Stimulated activated CD8-positive, alpha-beta memory T cell treated with anti-CD3 and anti-CD28 coated beads, Interleukin-15, amount 100 ng/mL, for 1 hour (primary cell): ENCODE data around the gene ANKRD31.
"Not testable (repeated sequence)": the region's sequence is repeated elsewhere in the genome, so short reads cannot be mapped to it uniquely, and the experiment has no call there.

Experiments
- DNase-seq: peaks from one replicate; pipeline ENCODE4 v3.0.0-alpha.2; 2020; ENCODE audit warnings: low read depth

Gene ANKRD31

DNA sequence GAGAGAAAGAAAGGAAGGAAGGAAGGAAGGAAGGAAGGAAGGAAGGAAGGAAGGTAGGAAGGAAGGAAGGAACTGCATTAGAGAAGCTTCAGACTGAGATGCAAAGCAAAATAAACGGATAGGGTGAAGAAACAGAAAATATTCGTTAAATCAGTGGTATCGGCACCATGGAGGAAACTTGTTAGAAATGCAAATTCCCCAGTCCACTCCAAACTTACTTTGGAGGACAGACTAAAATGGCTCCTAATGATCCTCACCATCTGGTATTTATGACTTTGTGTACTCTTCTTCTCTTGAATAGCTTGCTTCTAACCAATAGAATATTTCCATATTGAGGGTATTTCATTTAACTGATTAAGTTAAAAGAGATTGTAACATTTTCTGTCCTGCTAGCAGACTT, 96.4 kb downstream of the ANKRD31 start:
- no peak for DNase-seq

DNA sequence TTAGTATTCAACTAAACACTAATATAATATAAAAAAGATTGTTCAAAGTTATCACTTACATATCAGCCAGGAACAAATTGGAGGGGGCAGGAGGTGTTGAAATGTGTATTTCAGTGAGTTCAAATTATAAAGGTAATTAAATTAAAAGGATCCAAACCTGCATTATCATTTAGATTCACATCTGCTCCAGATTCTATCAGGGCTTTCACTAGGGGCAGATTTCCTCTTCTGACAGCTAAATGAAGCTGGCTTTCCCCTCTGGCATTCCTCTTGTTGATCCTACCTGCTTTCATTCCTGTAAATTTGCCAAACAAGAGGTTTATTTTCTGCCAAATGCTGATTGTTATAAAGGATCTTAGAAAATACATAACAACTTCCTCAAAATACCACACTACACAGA, 98.0 kb downstream of the ANKRD31 start:
- no peak for DNase-seq

DNA sequence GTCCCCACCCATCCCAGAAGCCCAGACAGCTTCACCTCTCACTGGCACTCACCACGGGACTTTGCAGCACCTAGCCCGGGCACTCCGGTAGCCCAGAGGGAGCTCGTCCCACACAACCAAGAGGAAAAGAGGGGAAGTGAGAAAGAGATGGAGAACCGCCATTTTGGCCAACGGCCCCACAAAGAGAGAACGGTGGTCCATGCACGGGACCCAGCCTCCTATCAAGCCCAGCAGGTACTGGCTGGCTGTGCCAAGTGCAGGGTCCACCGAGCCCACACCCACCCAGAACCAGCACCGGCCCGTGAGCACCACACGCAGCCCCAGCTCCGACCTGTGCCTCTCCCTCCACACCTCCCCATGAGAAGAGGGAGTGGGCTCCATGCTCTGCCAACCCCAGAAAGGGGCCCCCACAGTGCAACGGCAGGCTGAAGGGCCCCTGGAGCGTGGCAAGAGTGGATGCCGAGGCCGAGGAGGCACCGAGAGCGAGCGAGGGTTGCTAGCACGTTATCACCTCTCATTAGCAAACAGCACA, 105.8 kb downstream of the ANKRD31 start:
- no peak for DNase-seq

DNA sequence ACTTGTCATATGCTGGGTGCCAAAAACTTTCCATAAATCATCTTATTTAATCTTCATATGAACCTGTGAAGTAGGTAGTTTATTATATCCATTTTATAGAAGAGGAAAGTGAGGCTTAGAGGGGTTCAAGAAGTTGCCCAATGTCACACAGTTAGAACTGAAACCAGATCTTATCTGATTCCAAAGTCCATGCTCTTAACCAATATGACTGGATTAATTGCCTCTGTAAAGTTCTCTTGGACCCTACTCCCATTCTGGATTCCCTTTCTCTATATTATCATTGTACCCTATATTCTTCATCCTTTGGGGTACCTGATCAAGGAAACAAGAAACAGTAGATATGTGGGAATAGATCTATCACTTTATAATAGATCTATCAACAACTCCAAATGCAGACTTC, 119.8 kb downstream of the ANKRD31 start:
- DNase-seq = no peak

DNA sequence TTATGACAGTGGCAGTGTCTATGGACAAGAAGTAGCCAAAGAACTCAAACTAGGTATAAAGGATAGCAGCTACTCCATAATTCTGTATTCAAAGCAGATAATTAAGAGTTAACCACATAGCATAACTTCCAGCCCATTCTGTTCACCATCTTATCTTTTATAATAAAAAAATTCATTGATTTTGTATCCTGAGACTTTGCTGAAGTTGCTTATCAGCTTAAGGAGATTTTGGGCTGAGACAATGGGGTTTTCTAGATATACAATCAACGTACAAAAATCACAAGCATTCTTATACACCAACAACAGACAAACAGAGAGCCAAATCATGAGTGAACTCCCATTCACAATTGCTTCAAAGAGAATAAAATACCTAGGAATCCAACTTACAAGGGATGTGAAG, 122.4 kb downstream of the ANKRD31 start:
- DNase-seq = not testable (repeated sequence)

DNA sequence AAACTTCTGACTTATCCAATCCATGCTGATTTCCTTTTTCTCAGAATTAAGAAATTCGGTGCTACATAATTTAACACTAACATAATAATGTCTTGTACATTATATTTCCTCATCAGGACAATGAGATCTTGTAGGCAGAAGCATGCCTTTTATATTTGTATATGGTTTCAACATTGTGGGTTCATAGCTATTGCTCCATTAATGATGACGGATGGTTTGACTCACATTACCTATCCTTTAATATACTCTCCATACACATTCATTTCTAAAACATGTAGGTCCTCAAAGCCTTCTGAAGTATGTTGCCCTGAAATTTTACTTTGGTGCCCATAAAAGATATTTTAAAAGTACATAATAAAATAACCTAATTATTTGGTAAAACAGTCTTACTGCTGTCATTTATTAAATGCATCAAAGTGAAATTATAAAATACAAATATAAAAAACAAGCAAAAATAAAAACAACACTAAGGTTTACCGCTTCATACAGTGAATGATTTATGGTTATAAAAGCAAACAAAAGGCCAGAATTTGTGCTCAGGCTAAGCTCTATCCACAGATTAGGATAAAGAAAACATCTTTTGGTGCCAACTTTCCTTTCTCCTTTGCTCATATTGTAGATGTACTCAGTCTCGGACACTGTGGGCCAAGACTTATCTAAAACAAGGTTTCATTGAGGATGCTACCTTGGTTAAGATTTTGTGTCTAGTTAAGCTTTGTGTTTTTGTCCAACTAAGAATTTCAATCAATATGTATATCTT, 123.1 kb downstream of the ANKRD31 start:
- DNase-seq = no peak

DNA sequence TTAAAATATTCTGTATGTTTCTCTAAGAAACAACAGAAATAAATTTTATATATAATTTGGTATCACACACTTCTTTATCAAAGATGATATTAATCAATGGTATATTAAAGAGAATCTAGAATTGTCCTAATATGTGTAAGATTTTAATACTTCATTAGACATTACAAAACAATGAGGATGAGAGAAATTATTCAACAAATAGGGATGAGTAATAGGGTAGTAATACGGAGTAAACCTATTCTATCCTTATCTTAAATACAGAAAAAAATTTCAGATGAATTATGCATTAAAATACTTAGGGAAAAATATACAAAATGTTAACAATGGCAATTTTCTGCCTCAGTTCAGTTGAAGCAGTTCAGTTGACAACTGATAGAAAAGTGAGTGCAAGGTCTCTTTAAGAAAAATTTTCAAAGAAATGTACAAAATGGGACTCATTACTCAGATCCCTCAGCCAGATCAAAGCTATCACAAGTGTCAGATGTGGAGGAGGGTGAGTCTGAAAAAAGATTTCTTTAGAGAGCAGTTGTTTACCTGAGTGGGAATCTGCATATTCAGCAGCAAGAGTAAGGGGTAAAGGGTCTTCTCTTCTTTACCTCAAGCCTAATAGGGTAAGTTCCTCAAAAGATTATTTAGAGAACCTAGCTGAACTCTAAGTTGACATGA, 127.6 kb downstream of the ANKRD31 start:
- DNase-seq = no peak

DNA sequence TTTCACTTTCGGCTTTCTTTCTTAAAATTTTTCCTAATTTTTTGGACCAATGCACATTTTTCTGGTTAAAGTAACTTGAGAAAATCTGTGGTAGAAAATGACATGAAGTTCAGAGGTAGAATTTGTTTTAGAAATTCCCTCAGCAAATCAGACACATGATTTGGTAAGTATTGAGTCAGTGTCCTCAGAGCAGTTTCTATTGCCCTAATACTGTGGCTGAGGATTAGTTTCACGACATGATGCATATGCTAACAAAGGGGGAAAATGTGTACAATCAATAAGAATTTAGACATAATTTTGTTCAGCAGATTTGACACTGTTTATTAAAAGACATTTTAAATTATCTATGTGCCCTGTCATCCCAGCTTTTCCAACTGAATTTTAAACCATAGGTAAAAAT, 128.2 kb downstream of the ANKRD31 start:
- DNase-seq = no peak

DNA sequence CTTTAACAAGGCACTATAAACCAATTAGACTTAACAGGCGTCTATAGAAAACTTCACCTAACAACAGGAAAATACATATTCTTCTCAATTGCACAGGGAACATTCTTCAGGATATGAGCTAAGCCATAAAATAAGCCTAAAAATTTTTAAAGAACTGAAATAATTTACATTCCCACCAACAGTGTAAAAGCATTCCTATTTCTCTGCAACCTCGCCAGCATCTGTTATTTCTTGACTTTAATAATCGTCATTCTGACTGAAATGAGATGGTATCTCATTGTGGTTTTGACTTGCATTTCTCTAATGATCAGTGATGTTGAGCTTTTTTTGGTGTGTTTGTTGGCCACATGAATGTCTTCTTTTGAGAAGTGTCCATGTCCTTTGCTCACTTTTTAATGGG, 140.7 kb downstream of the ANKRD31 start:
- not testable (repeated sequence) for DNase-seq

DNA sequence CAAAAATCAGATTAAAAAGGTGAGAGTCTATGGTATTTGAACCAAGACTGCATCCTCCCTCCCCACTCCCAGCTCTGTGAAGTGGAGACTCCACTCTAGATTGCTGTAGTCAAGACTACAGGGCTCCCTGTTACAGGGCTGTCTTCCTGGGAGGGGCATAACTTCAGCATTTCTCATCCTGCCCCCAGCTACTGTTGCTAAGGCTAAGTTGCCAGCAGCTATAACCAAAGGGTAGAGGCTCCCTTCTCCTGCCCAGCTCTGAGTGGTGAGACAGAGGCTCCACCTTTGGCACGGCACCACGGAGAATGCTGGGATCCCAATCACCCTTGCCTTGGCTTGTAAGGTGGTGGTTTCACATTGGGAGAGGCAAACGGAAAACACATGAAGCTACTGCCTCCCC, 145.1 kb downstream of the ANKRD31 start:
- DNase-seq = no peak

DNA sequence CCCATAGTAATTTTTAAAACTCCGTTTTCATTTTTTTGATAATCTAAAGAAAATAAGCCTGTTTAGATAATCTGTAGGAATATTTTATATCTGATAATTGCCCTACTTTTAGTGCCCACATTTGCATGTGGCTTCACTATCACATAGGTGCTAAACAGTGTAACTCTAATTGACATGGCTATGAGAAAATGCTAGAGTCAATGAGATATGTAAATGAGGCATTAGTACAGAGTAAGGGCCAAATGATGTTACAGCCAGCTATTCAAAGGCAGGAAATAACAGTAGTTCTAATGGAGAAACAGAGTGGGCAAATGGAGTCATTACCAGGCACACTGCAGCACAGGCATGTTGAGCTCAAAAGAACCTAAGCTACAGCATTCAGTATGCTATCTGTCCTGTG, 147.0 kb downstream of the ANKRD31 start:
- no peak for DNase-seq

DNA sequence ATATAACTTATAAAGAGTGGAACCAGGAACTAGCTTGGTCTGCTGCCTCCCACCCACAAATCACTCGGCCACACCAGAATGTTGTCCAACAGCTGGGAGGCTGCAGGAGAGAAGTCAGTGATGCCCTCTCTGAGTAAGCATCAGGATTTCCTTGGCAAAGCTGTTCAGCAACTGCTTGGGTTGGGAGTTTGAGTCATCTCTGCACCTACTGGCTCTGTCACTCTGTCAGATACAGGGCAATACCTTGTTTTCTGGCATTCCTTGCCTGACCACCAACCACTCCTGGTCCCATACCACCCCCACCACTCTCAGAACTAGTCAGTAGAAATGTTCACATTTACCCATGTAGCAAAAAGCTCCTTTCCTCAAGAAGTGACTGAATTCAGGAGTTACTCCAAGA, 147.5 kb downstream of the ANKRD31 start:
- no peak for DNase-seq

DNA sequence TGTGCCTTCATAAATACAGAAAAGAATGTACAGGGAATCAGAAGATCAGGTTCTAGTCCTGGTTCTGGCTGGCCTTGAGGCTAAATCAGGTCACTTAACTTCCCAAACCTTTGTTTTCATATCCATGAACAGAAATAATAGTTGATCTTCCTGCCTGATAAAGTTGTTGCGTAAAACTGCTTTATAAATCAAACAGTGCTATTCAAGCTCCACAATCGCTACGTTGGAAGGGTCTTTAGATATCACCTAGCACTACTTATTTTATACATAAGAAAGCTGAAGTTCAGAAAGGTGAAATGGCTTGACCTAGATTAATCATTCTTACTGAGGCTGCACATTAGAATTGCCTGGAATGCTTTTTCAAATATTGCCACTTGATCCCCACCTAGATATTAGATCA, 148.0 kb downstream of the ANKRD31 start:
- no peak for DNase-seq

DNA sequence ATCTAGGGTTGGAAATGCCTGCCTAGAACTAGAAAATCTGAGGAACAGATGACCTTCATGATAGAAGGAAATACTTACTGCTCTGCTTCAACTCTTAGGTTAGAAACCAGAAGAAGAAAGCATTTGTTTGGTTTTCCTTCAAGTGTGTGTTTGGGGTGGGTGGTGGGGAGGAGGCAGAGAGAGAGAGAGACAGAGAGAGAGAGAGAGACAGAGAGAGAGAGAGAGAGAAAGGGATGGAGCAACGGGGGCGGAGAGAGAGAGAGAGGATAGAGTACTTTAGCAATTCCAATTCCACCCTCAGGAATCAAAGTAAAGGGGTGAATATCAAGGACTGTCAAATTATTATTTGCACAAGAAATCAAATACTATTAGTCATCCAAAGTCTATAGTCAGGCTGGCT, 155.2 kb downstream of the ANKRD31 start:
- DNase-seq = no peak

DNA sequence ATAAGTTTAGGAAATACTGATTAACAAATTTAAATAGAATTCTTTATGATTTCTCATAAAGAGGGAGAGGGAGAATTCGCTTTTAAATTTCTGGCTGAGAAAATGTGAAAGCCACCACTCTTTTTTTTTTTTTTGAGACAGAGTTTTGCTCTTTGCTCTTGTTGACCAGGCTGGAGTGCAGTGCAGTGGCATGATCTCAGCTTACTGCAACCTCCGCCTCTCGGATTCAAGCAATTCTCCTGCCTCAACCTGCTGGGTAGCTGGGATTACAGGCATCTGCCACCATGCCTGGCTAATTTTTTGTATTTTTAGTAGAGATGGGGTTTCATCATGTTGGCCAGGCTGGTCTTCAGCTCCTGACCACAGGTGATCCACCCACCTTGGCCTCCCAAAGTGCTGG, 157.3 kb downstream of the ANKRD31 start:
- not testable (repeated sequence) for DNase-seq

DNA sequence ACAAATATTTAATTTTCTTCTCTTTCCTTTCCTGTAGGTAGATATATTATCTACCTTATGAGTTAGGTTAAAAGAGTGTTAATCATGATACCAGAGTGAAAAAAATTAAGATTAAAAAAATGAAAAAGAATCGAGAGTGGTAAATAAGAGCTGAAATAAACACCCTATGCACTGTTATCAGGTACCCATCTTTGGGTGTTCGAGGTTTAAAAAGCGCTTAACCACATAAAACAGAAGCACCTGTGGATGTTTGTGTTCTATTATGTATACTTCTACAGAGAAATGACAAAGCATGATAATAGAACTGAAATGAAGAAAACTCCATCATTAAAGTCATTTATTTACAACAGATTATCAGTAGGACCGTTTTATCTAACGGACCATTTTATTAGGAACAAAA, 158.7 kb downstream of the ANKRD31 start:
- no peak for DNase-seq

DNA sequence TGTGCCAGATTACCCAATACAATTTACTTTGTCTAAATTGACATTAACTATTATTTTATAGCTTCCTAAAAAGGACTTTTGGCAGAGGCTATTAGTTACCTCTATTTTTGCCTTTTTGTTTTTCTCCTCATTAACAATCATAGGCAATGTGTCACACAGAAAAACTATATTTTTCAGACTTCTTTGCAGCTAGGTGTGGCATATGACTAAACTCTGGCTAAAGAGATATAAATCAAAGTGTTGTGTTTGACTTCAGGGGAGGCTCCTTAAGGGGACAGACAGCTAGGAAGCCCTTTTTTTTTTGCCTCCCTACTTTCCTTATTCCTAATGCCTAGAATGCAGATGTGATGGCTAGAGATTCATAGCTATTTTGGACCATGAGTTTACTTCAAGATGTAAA, 164.6 kb downstream of the ANKRD31 start:
- no peak for DNase-seq

DNA sequence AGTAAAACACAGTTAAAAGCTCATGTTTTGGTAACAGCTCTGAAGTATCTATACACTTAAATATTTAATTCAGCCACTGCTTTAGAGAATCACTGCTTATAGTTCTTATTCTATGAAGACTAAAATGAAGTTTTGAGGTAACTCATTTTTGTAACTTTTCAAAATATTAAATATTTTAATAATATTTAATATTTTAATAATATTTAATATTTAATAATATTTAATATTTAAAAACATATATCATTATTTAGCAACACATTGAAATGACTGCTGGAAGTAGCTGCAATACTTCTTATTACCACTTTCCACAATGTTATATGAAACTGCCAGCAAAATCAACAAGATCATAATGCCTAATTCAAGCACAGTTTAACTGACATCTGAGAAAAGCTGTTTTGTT, 165.6 kb downstream of the ANKRD31 start:
- DNase-seq = no peak

DNA sequence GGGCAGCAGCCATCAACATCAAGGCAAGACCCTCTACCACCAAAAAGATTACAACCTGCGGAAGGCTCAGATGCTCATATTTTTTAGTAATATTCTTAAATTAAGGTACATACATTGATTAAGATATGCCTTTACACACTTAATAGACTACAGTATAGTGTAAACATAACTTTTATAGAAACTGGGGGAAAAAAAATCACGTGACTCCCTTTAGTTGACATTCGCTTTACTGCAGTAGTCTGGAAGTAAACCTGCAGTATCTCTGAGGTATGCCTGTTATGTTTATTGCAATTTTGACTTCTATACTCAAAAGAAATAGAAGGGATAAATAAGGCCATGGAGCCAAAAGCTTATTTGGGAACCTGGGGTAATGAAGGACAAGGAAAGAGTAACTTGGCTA, 169.2 kb downstream of the ANKRD31 start:
- no peak for DNase-seq

DNA sequence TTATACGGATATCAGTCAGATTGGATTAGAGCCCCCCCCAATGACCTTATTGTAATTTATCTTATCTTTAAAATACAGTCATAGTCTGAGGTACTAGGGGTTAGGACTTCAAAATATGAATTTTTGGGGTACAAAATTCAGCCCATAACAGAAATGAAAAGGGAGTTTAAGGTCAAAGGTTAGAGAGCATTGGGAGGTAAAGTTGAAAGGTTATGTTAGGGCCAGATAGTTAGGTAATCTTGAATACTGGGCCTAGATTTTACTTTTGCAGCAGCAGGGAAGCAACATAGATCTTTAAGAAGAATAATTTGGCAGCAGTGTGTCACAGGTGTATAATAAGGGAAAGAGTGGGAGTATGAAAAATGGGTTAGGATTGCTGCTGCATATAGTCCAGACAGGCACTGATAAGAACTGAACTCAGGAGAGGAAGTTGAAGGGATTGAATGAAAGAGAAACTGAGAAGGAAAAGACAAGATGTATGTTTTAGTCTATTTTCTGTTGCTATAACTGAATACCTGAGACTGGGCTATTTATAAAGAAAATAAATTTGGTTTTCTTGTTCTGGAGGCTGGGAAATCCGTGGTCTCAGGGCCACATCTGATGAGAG, 173.7 kb downstream of the ANKRD31 start:
- no peak for DNase-seq

DNA sequence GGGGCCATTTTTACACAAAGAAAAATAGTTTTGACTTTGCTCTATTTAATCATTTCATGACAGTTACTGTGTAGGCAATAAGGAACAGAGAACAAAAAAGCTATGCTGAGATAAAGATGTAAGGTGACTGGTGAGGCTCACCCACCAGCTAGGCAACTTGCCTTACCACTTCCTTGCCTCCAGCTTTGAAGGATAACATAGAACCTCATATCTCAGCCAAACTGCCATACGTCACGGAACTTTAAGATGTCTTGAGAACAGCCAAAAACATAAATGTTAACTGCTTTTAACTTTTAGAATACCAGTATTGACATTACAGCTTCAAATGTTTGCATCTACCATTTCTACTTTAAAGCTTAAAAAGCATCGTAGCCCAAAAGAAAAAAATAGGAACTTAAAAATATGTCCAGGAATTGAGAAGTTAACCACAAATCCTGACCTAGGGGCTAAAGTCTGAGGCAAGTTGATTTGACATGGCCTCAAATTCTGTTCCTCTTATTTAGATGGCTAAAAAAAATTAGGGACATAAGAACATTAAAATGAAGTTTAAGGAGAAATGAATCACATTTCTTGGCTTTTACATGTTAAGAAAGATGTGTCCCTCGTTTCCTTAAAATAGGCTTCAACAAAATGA, 176.6 kb downstream of the ANKRD31 start:
- DNase-seq = peak; percentile 14

DNA sequence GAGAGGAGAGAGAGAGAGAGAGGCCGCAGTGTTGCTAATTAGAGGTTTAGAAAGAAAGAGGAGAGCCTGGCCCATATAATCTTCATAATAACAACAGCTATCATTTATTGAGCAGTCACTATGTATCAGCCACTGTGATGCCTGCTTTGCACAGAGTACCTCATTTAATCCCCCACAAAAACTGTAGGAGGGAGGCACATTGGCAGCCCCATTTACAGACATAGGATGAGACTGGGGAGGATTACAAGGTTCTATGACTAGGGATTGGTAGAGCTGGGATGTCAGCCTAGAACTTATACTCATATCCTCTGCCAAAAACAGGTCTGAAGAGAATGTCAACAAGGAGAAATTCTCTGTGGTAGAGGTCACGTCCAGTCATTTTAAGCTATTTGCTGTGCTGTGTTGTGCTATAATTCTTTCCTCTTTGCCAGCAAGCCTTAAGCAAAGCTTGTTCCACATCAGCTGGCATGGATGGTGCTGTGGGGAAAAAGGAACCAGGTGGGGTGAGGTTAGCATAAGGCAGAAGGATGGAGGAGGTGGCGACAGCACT, 177.6 kb downstream of the ANKRD31 start:
- DNase-seq = no peak
